ENCODE results near the gene TTPAL. TPM values are rescaled to one million over a fixed set of nuclear protein-coding genes. Genes with fewer than 3 reads are reported as not detected.

The TTPAL gene
- total RNA-seq, 2 experiments from 2014 or later, result 18.0 to 18.4 TPM

DNA sequence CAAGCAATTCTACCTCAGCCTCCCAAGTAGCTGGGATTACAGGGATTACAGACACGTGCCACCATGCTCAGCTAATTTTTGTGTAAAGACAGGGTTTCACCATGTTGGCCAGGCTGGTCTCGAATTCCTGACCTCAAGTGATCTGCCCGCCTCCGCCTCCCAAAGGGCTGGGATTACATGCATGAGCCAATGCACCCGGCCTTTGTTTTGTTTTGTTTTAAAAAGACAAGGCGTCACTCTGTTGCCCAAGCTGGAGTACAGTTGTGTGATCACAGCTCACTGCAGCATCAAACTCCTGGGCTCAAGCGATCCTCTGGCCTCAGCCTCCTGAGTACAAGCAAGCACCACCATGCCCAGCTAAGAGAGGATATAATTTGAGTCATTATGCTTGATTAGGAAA lies 40.8 kb downstream of the TTPAL start:
- no peaks in the 10 kb centered on the region for H3K9me3 Mint-ChIP-seq (ENCODE audit: insufficient read depth)
- no peak overlapping the region for H3K4me3 Mint-ChIP-seq
- no peak overlapping the region for H3K27ac Mint-ChIP-seq
- DNase-seq (no peak), ATAC-seq (no peak)
- ChIA-PET CTCF (interaction anchor here (0.9 kb wide), 1 partner anchor 216 kb away, joined by 3 read pairs; no protein-coding TSS in a partner anchor), POLR2A (no interaction called here)
- peaks cover 40% of the 10 kb centered on the region for H3K4me1 Mint-ChIP-seq (ENCODE audit: low read depth)
- H3K36me3 Mint-ChIP-seq (ENCODE audit: low read depth), result peaks cover 19% of the 10 kb centered on the region
- no peaks in the 10 kb centered on the region for H3K27me3 Mint-ChIP-seq (ENCODE audit: low read depth)

DNA sequence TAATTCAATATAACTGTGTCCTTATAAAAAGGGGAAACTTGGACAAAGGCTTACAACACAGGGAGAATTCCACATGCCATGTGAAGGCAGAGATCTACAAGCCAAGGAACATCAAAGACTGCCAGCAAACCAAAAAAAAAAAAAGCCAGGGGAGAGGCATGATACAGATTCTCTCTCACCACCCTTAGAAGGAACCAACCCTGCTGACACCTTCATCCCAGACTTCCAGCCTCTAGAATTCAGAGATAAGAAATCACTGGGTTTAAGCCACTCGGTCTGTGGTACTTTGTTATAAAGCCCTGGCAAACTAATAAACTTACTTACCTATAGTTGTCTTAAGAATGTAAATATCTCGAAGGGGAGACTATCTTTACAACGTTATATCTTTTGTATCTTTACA lies 41.8 kb downstream of the TTPAL start:
- no peak overlapping the region for H3K27ac Mint-ChIP-seq
- peaks cover 46% of the 10 kb centered on the region for H3K4me1 Mint-ChIP-seq (ENCODE audit: low read depth)
- no peaks in the 10 kb centered on the region for H3K9me3 Mint-ChIP-seq (ENCODE audit: insufficient read depth)
- CTCF ChIA-PET, result interaction anchor here (0.9 kb wide), 1 partner anchor 215 kb away, joined by 3 read pairs; no protein-coding TSS in a partner anchor
- DNase-seq (no peak), ATAC-seq (no peak)
- no peak overlapping the region for H3K4me3 Mint-ChIP-seq
- POLR2A ChIA-PET, result interaction anchor here (0.8 kb wide), 1 partner anchor 11 kb away, joined by 3 read pairs; no protein-coding TSS in a partner anchor
- H3K27me3 Mint-ChIP-seq (ENCODE audit: low read depth), result no peaks in the 10 kb centered on the region
- H3K36me3 Mint-ChIP-seq (ENCODE audit: low read depth), result peaks cover 19% of the 10 kb centered on the region

DNA sequence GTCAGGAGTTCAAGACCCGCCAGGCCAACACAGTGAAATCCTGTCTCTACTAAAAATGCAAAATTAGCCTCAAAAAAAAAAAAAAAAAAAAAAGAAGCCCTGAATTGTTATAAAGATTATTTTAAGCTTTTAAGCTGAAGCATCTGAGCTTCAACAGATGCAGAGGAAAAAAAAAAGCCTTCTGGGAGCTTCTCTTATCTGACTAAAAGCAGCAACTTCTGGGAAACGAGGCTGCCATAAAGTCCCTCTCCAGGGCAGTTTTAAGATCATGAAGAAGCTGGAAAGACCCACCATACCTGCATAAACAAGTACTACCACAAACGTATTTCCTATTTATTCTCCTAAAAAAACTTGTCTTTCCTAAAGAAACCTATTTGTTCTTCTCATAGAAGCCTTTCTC lies 42.6 kb downstream of the TTPAL start:
- H3K4me3 Mint-ChIP-seq, result no peak overlapping the region
- H3K27ac Mint-ChIP-seq, result no peak overlapping the region
- peaks cover 13% of the 10 kb centered on the region for H3K36me3 Mint-ChIP-seq (ENCODE audit: low read depth)
- no peak for ATAC-seq
- POLR2A ChIA-PET, result no interaction called here
- CTCF ChIA-PET, result interaction anchor here (0.8 kb wide), 1 partner anchor 92 kb away, joined by 4 read pairs; no protein-coding TSS in a partner anchor
- DNase-seq, result no peak
- no peaks in the 10 kb centered on the region for H3K9me3 Mint-ChIP-seq (ENCODE audit: insufficient read depth)
- no peaks in the 10 kb centered on the region for H3K27me3 Mint-ChIP-seq (ENCODE audit: low read depth)
- H3K4me1 Mint-ChIP-seq (ENCODE audit: low read depth), result peaks cover 50% of the 10 kb centered on the region

- Mint-ChIP-seq H3K9me3 (ENCODE audit: insufficient read depth) (no peaks in the 10 kb centered on the region), H3K27ac (peak overlapping the region; percentile 89), H3K4me3 (peak overlapping the region; percentile 80), H3K4me1 (ENCODE audit: low read depth) (peaks cover 38% of the 10 kb centered on the region), H3K27me3 (ENCODE audit: low read depth) (no peaks in the 10 kb centered on the region), H3K36me3 (ENCODE audit: low read depth) (peaks cover 8% of the 10 kb centered on the region)
- ChIA-PET POLR2A (interaction anchor here (0.8 to 1.4 kb wide), 6 partner anchors 11 to 147 kb away, joined by 3 to 6 read pairs (median 4); no protein-coding TSS in a partner anchor), CTCF (interaction anchor here (1.0 to 1.7 kb wide), 11 partner anchors 14 to 303 kb away, joined by 3 to 7 read pairs (median 4); no protein-coding TSS in a partner anchor)
- DNase-seq (no peak), ATAC-seq (no peak)
These were observed 45.2 kb downstream of the TTPAL start for GRCh38 chr20:44520881-44521280.

DNA sequence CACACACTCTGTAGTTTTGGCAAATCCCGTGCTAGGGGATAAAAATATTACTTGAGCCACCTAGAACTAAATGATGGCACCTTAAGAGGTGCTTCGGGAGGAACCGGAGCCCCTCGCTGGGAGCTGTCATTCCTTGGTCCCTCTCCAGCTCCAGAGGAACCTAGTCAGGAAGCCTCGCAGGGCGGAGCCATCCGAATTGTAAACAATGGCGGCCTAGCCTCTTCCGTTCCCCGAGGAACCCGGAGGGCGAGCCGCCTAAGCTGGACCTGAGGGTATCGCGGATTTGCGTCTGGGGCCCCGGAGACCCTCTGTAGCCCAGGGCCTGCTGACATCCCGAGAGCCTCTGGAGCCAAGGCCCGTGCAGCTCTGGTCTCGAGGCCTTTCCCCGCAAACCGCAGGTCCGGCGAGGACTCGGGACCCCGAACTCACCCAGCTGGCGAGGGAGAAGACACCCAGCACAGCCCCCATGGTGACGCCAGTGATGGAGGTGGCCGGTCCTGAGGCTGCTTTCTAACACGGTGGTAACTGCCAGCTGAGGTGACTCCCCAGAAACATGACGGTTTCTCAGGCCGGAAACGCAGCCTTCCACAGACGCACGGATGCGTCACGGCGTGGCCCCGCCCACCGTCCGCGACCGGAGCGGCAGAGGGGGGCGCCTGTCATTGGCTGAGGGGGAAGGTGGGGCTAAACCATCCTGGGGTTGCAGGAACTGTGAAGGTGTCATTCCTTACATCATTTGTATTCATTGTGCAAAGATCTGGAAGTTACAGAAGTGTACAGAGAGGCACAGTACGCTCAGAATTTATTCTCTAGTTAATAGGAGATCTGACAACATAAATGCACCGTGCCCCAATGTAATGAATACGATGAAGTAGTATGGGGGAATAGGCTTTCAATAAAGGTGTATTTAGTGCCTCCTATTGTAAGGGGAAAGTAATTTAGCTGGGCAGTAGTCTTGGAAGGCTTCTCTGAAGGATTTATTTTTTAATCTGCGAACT lies 46.1 kb downstream of the TTPAL start, which contains the start of gene SERINC3:
TSS of gene SERINC3 (minus strand) at position 587 of the 998 bp plus-strand sequence. CDS start at position 468, 119 bp downstream.
- peak within 1 kb of the TSS; percentile 89 for H3K27ac Mint-ChIP-seq
- CTCF ChIA-PET, result interaction anchor here (0.9 to 2.0 kb wide), 15 partner anchors 14 to 304 kb away, joined by 3 to 9 read pairs (median 4); no protein-coding TSS in a partner anchor
- H3K36me3 Mint-ChIP-seq (ENCODE audit: low read depth), result peaks cover 8% of the 10 kb centered on the region
- H3K4me3 Mint-ChIP-seq, result peak within 1 kb of the TSS; percentile 80
- peaks cover 38% of the 10 kb centered on the region for H3K4me1 Mint-ChIP-seq (ENCODE audit: low read depth)
- DNase-seq (peak; percentile 97), ATAC-seq (peak; percentile 99)
- POLR2A ChIA-PET, result interaction anchor here (0.8 to 1.4 kb wide), 8 partner anchors 12 to 364 kb away, joined by 3 to 6 read pairs (median 4); partner anchors contain the start of gene YWHAB
- H3K27me3 Mint-ChIP-seq (ENCODE audit: low read depth), result no peaks in the 10 kb centered on the region
- no peaks in the 10 kb centered on the region for H3K9me3 Mint-ChIP-seq (ENCODE audit: insufficient read depth)

DNA sequence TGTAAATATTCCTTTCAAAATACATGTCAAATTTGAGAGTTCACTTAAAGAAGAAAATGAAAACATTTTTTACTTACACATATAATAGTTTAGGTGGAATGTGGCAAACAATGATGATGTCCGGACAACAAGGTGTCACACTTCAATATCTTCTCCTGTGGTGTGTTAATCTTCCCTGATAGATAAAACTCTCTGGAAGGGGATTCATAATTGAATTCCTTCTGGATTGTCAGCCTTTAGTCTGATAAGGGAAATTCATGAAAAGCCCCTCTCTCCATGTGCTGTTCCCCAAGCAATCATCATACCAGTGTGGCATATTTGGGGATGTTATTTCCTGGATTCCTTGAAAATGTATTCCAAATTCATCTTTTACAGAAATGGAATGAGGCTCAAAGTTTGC lies 47.2 kb downstream of the TTPAL start:
- Mint-ChIP-seq H3K27me3 (ENCODE audit: low read depth) (no peaks in the 10 kb centered on the region), H3K4me1 (ENCODE audit: low read depth) (peaks cover 37% of the 10 kb centered on the region), H3K4me3 (no peak overlapping the region), H3K9me3 (ENCODE audit: insufficient read depth) (no peaks in the 10 kb centered on the region), H3K36me3 (ENCODE audit: low read depth) (peaks cover 8% of the 10 kb centered on the region), H3K27ac (no peak overlapping the region)
- DNase-seq, result no peak
- CTCF ChIA-PET, result interaction anchor here (1.7 to 2.1 kb wide), 3 partner anchors 87 to 305 kb away, joined by 6 to 9 read pairs (median 7); no protein-coding TSS in a partner anchor
- no peak for ATAC-seq
- POLR2A ChIA-PET, result no interaction called here

DNA sequence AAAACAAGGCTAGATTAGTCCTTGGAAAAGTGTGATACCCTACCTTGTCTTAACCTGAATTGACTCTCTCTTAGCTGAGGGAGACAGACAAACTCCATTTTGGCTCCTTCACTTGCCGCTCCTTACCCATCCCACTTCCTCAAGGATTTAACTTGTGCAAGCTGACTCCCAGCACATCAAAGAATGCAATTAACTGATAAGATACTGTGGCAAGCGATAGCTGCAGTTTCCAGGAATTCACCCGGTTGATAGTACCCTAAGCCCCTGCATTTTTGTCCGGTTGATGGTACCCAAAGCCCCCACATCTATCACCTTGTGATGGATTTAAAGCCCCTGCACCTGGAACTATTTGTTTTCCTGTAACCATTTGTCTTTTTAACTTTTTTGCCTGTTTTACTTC lies 48.1 kb downstream of the TTPAL start:
- Mint-ChIP-seq H3K4me1 (ENCODE audit: low read depth) (peaks cover 34% of the 10 kb centered on the region), H3K27me3 (ENCODE audit: low read depth) (no peaks in the 10 kb centered on the region), H3K9me3 (ENCODE audit: insufficient read depth) (no peaks in the 10 kb centered on the region), H3K4me3 (no peak overlapping the region), H3K36me3 (ENCODE audit: low read depth) (peaks cover 8% of the 10 kb centered on the region), H3K27ac (no peak overlapping the region)
- ChIA-PET POLR2A (no interaction called here), CTCF (interaction anchor here (2.0 to 2.1 kb wide), 2 partner anchors 87 to 160 kb away, joined by 6 to 9 read pairs; no protein-coding TSS in a partner anchor)
- ATAC-seq (no peak), DNase-seq (no peak)

DNA sequence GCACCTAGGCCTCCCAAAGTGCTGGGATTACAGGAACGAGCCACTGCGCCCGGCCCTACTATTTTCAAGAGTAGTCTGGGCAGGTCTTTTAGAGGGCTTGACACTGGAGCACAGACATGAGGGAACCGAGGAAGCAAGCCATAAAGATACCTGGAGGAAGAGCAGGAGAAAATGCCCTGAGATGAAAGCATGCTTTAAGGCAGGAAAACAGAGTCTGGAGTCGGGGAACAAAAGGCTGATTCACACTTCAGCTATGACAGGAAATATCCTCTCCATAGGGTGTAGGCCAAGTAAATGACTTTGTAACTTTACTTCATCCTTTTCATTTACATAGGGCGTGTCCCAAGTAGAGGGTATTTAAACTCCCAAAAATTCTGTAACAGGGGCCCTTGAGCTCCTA lies 50.5 kb downstream of the TTPAL start:
- H3K9me3 Mint-ChIP-seq (ENCODE audit: insufficient read depth), result no peaks in the 10 kb centered on the region
- H3K4me3 Mint-ChIP-seq, result no peak overlapping the region
- H3K27me3 Mint-ChIP-seq (ENCODE audit: low read depth), result no peaks in the 10 kb centered on the region
- H3K27ac Mint-ChIP-seq, result no peak overlapping the region
- no peaks in the 10 kb centered on the region for H3K36me3 Mint-ChIP-seq (ENCODE audit: low read depth)
- no peak for DNase-seq
- ChIA-PET POLR2A (interaction anchor here (0.6 kb wide), 1 partner anchor 51 kb away, joined by 3 read pairs; no protein-coding TSS in a partner anchor), CTCF (interaction anchor here (2.3 kb wide), 1 partner anchor 84 kb away, joined by 8 read pairs; no protein-coding TSS in a partner anchor)
- no peak for ATAC-seq
- H3K4me1 Mint-ChIP-seq (ENCODE audit: low read depth), result peaks cover 19% of the 10 kb centered on the region

- Mint-ChIP-seq H3K4me1 (ENCODE audit: low read depth) (peaks cover 13% of the 10 kb centered on the region), H3K27me3 (ENCODE audit: low read depth) (peaks cover 3% of the 10 kb centered on the region), H3K9me3 (ENCODE audit: insufficient read depth) (no peaks in the 10 kb centered on the region), H3K27ac (no peak overlapping the region), H3K4me3 (no peak overlapping the region), H3K36me3 (ENCODE audit: low read depth) (no peaks in the 10 kb centered on the region)
- CTCF ChIA-PET, result interaction anchor here (2.3 kb wide), 1 partner anchor 82 kb away, joined by 8 read pairs; no protein-coding TSS in a partner anchor
- POLR2A ChIA-PET, result no interaction called here
- no peak for DNase-seq
- no peak for ATAC-seq
These were observed 52.1 kb downstream of the TTPAL start for GRCh38 chr20:44527716-44528199.

GRCh38 chr20:44528309-44528708 lies 52.6 kb downstream of the TTPAL start:
- no peak for ATAC-seq
- Mint-ChIP-seq H3K36me3 (ENCODE audit: low read depth) (no peaks in the 10 kb centered on the region), H3K27ac (no peak overlapping the region), H3K4me1 (ENCODE audit: low read depth) (peaks cover 8% of the 10 kb centered on the region), H3K4me3 (no peak overlapping the region), H3K9me3 (ENCODE audit: insufficient read depth) (no peaks in the 10 kb centered on the region), H3K27me3 (ENCODE audit: low read depth) (peaks cover 3% of the 10 kb centered on the region)
- ChIA-PET CTCF (no interaction called here), POLR2A (no interaction called here)
- no peak for DNase-seq

DNA sequence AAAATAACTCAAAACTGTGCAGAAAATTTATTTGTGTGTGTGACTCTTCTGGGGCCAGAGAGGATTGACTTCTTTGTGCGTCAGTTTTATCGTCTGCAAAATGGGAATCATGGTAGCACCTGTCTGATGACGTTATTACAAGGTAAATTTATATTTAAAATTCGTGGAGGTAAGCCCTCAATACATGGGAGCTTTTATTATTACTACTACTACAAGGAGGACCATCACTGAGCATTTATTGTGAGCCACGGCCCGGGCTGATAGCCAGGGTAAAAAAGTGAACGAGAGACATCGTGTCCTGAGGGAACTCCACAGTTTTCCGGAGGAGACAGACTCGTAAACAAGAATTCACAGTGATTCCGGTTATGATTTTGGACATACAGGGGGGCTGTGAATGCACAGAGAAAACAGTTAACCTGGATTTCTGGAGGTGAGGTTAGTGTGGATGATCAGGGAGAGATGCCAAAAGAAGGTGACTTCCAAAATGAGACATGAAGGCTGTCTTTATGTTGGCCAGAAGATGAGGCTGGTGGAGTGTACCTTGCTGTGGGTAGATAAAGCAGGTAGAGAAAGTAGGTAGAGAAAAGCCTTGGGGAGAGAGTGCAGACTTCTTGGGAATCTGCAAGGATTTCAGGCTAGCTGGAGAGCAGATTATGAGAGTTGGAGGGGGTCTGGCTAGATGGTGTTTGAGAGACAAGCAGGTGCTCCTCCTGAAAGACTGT lies 56.7 kb downstream of the TTPAL start:
- Mint-ChIP-seq H3K9me3 (ENCODE audit: insufficient read depth) (no peaks in the 10 kb centered on the region), H3K27me3 (ENCODE audit: low read depth) (peaks cover 7% of the 10 kb centered on the region), H3K36me3 (ENCODE audit: low read depth) (no peaks in the 10 kb centered on the region), H3K27ac (no peak overlapping the region), H3K4me3 (no peak overlapping the region), H3K4me1 (ENCODE audit: low read depth) (peaks cover 8% of the 10 kb centered on the region)
- DNase-seq, result no peak
- ChIA-PET POLR2A (no interaction called here), CTCF (no interaction called here)
- peak; percentile 4 for ATAC-seq

Measured in activated CD8-positive, alpha-beta T cell treated with anti-CD3 and anti-CD28 coated beads, Interleukin-2, amount 10 ng/mL, durations not matched to agents 7 days and 5 days (primary cell).